ENCODE data around the gene MRO. TPM values are rescaled to one million over a fixed set of nuclear protein-coding genes. Genes with fewer than 3 reads are reported as not detected.

Gene MRO
- total RNA-seq, 6 experiments from 2014 or later = 2.2 to 14.8 (median 2.7) TPM

DNA sequence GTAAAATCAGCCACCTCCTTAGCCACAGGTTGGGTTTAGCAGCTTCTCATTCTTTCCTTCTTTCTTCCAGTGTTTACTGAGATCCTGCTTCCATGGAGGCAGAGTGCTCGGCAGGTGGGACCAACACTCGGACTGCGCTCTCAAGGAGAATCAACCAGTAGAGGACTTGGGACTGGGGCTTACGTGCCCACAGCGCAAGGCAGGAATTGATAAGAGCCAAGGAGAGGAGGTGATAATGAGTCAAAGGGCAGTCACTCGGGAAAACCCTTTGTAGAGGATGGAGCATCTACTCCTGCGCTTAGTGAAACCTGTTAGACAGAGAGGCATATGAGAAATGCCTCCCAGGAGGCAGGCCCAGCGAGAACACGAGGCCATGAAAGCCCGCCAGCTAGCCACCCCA lies 2.9 kb upstream of the MRO start:
- Histone ChIP-seq H3K4me3 (no peak overlapping the region), H3K27ac (no peak overlapping the region), H3K9me3 (no peaks in the 10 kb centered on the region), H3K4me1 (peaks cover 0 to 19% (median 0%) of the 10 kb centered on the region in 4 donors), H3K36me3 (no peaks in the 10 kb centered on the region), H3K27me3 (no peaks in the 10 kb centered on the region)
- ATAC-seq = no peak
- intact Hi-C loops (cut with DNase I) = no loop called here
- no peak for DNase-seq
- 87% methylated on average over 4 of the region's 10 CpGs for WGBS (ENCODE audit: insufficient coverage, low coverage, low lambda C conversion rate, missing lambda C conversion rate)
- TF ChIP-seq, protein P1, sequence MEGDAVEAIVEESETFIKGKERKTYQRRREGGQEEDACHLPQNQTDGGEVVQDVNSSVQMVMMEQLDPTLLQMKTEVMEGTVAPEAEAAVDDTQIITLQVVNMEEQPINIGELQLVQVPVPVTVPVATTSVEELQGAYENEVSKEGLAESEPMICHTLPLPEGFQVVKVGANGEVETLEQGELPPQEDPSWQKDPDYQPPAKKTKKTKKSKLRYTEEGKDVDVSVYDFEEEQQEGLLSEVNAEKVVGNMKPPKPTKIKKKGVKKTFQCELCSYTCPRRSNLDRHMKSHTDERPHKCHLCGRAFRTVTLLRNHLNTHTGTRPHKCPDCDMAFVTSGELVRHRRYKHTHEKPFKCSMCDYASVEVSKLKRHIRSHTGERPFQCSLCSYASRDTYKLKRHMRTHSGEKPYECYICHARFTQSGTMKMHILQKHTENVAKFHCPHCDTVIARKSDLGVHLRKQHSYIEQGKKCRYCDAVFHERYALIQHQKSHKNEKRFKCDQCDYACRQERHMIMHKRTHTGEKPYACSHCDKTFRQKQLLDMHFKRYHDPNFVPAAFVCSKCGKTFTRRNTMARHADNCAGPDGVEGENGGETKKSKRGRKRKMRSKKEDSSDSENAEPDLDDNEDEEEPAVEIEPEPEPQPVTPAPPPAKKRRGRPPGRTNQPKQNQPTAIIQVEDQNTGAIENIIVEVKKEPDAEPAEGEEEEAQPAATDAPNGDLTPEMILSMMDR (IDR thresholded peaks at IDR 0.05) = no peak
- no peak for TF ChIP-seq POLR2A (IDR thresholded peaks at IDR 0.05)

DNA sequence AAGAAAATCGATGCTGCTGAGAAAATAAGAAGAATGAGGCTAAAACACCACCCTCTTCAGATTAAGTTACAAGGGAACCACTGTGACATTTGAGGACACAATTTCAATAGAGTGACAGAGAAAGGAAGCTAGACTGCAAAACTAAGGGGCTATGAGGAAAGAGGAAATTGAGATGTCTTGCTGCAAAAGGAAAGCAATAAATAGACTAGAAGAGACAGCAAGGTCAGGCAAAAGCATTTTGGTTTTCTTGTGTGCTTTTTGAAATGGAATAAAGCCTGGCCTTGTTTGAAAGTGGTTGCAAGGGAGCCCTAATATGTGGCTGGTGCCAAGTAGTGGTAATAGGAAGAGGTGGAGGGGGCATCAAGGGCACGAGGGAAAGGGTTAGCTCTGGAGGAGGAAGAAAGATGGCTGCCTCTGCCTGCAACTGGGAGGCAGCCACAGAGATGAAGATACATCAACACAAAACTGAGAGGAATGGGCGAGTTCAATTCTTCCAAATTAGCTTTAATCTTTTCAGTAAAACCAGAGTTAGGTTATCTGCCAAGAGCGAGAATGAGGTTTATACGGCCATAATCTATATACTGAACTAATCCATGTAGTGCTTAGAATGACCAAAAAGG lies 1.2 kb upstream of the MRO start:
- no peak for ATAC-seq
- H3K4me1 ChIP-seq = peaks cover 0 to 19% (median 0%) of the 10 kb centered on the region in 4 donors
- H3K9me3 ChIP-seq = no peaks in the 10 kb centered on the region
- WGBS (ENCODE audit: insufficient coverage, low coverage, low lambda C conversion rate, missing lambda C conversion rate) = 63% methylated on average over 5 of the region's 5 CpGs
- no peaks in the 10 kb centered on the region for H3K27me3 ChIP-seq
- no peak overlapping the region for H3K4me3 ChIP-seq
- intact Hi-C loops (cut with DNase I) = no loop called here
- TF ChIP-seq, protein P1 (IDR thresholded peaks at IDR 0.05) = no peak
- TF ChIP-seq POLR2A (IDR thresholded peaks at IDR 0.05) = no peak
- no peak for DNase-seq
- H3K36me3 ChIP-seq = no peaks in the 10 kb centered on the region
- peak overlapping the region; percentile 1 to 80 (median 10) for H3K27ac ChIP-seq

DNA sequence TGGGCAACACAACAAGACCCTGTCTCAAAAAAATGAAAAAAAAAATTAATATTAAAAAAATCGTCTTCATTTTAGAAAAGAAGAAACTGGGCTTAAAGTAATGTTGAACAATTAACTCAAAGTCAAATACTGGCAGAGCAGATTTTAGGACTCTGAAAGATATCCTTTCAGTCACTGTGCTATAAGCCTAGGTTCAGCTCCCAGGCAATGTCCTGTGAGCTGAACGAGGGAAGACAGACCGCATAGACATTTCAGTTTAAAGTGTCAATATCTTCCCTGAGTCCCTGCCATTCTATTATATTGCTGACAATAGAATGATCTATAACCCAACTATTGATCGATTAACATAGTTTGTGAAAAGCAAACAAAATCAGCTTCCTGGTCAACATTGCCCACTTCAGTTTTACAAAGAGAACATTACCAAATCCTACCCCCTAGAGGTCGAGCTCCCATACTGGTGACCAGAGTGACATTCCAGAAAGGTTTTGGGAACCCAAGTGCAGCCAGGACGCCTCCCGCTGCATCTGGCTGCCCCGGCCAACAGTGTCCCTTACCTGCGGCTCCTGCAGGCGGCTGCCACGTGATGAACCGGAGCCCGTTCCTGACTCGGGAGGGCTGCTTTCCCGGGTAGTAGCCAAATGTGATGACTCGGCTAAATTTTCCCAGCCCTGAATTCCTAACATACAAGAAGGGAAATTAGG lies 639 bp downstream of the MRO start:
- no peak for TF ChIP-seq POLR2A (IDR thresholded peaks at IDR 0.05)
- TF ChIP-seq, protein P1 (IDR thresholded peaks at IDR 0.05) = peak in 2 of 4 donors; percentile 27 to 36
- WGBS (ENCODE audit: insufficient coverage, low coverage, low lambda C conversion rate, missing lambda C conversion rate) = 6% methylated on average over 13 of the region's 16 CpGs
- no peaks in the 10 kb centered on the region for H3K9me3 ChIP-seq
- peak; percentile 86 to 91 (median 86) for ATAC-seq
- intact Hi-C loops (cut with DNase I) = no loop called here
- no peaks in the 10 kb centered on the region for H3K36me3 ChIP-seq
- peak overlapping the region in 2 of 3 donors; percentile 76 to 80 for H3K27ac ChIP-seq
- peaks cover 0 to 19% (median 0%) of the 10 kb centered on the region in 4 donors for H3K4me1 ChIP-seq
- peak overlapping the region; percentile 28 to 48 (median 43) for H3K4me3 ChIP-seq
- DNase-seq = peak; percentile 81 to 96 (median 95)
- H3K27me3 ChIP-seq = no peaks in the 10 kb centered on the region

DNA sequence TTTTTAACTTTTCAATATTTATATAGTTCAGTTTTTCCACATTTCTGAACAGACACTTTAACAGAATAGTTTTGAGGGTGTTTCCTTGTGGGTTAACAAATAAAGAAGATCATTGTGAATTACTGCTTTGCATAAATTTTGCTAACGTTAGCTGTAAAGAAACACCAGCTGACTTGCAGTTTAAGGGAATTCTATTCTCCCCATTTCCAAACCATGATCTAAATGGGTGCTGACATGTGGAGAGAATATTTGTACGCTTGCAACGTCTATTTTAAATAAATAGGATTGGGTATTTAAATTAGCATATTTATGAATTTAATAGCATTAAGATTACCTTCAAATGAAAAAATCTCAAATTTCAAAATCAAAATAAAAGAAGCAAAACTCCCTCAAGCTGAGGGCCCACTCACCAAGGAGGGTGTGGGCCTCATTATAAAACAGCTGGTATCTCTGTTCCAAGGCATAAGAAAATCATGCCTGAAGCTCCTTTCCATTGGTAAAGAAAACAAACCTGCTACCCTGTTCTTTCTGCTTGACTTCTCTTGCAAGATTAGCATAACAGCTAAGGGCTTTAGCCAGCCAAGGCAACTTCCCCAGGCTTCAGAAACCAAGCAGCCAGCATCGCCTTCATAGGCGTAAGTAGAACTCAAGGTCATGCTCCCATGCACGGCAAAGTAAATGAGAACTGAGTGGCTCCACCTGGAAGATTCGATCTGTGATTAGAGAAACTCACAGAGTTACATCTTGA lies 3.2 kb downstream of the MRO start:
- Histone ChIP-seq H3K36me3 (no peaks in the 10 kb centered on the region), H3K27ac (no peak overlapping the region), H3K4me3 (no peak overlapping the region), H3K9me3 (no peaks in the 10 kb centered on the region), H3K27me3 (no peaks in the 10 kb centered on the region), H3K4me1 (peaks cover 0 to 25% (median 0%) of the 10 kb centered on the region in 4 donors)
- WGBS (ENCODE audit: insufficient coverage, low coverage, low lambda C conversion rate, missing lambda C conversion rate) = 76% methylated on average over 7 of the region's 7 CpGs
- DNase-seq (no peak), ATAC-seq (no peak)
- intact Hi-C loops (cut with DNase I) = no loop called here
- TF ChIP-seq, protein P1 (IDR thresholded peaks at IDR 0.05) = no peak
- TF ChIP-seq POLR2A (IDR thresholded peaks at IDR 0.05) = no peak

Data from right lobe of liver (tissue), 6 donors.